ENCODE data around the gene BNIP1. TPM values are rescaled to one million over a fixed set of nuclear protein-coding genes. Genes with fewer than 3 reads are reported as not detected.
A peak's percentile ranks its signal among the peaks of the same experiment; 100 is the strongest.

BNIP1 gene
- total RNA-seq, 2 donors from 2014 or later, result 6.8 to 7.3 TPM

DNA sequence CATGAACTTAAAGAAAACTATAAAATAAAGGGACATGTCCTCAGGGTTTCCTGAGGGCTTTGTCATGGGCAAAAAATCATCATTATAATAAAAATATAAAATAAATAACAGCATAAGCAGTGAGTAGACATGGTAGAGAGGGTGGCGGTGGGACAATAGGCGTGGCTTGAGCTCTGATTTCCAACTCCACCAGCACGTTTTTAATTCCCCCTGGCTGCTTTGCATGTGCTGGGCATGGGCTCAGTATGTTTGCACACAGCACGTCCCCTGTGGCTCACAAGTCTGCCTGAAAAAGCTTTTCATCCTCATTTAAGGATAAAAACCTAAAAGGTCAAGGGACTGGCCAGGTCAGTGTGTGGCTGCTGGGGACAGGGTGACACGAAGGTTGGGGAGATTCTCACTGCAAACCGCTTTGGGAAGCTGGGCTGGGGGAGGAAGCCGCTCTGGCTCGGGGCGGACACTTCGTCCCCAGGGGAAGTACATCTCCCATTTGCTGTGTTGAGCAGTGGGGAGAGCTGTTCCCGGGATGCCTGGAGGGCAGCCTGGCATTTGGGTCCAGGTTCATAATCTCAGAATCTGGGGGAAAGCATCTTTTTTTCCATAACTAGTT lies 58.0 kb downstream of the BNIP1 start:
- no peaks in the 10 kb centered on the region for H3K4me1 ChIP-seq (ENCODE audit: control insufficient read depth, insufficient read depth, low read length)
- no peak overlapping the region for H3K9ac ChIP-seq (ENCODE audit: extremely low read depth, low read length, poor library complexity, severe bottlenecking)
- WGBS, 2 experiments (ENCODE audit: insufficient coverage in 1 of 2, insufficient read length in 1 of 2), result 40 to 45% methylated on average over 11 of the region's 11 CpGs
- Mint-ChIP-seq H3K4me1 (peaks cover 3% of the 10 kb centered on the region), H3K27me3 (ENCODE audit: insufficient read depth) (peaks cover 37% of the 10 kb centered on the region), H3K36me3 (ENCODE audit: low read depth) (no peaks in the 10 kb centered on the region), H3K9me3 (peaks cover 18% of the 10 kb centered on the region), H3K4me3 (no peak overlapping the region), H3K27ac (no peak overlapping the region)
- peaks cover 17% of the 10 kb centered on the region for H3K27me3 ChIP-seq (ENCODE audit: control insufficient read depth, insufficient read depth, low read length, poor library complexity, severe bottlenecking)
- no peaks in the 10 kb centered on the region for H3K36me3 ChIP-seq (ENCODE audit: control insufficient read depth, insufficient read depth, low read length)
- H3K27ac ChIP-seq (ENCODE audit: low read depth, low read length), result no peak overlapping the region
- H3K9me3 ChIP-seq (ENCODE audit: control insufficient read depth, low read length), result peaks cover 11% of the 10 kb centered on the region
- H3K4me3 ChIP-seq (ENCODE audit: low read length), result no peak overlapping the region
- no peak for DNase-seq
- TF ChIP-seq CTCF (conservative IDR thresholded peaks at IDR 0.05), result no peak

GRCh38 chr5:173204185-173204979 lies 60.1 kb downstream of the BNIP1 start:
- Mint-ChIP-seq H3K9me3 (peaks cover 14% of the 10 kb centered on the region), H3K27me3 (ENCODE audit: insufficient read depth) (peaks cover 51% of the 10 kb centered on the region)

GRCh38 chr5:173205916-173206315 lies 61.6 kb downstream of the BNIP1 start:
- H3K27ac Mint-ChIP-seq, result no peak overlapping the region

More at GRCh38 chr5:173204185-173204979, 60.1 kb downstream of the BNIP1 start:
- Mint-ChIP-seq H3K4me3 (no peak overlapping the region), H3K4me1 (peaks cover 3% of the 10 kb centered on the region), H3K27ac (no peak overlapping the region), H3K36me3 (ENCODE audit: low read depth) (no peaks in the 10 kb centered on the region)
- no peaks in the 10 kb centered on the region for H3K4me1 ChIP-seq (ENCODE audit: control insufficient read depth, insufficient read depth, low read length)
- WGBS, 2 experiments (ENCODE audit: insufficient coverage in 1 of 2, insufficient read length in 1 of 2), result 86 to 91% methylated on average over 2 to 6 of the region's 6 CpGs
- H3K27ac ChIP-seq (ENCODE audit: low read depth, low read length), result no peak overlapping the region
- H3K36me3 ChIP-seq (ENCODE audit: control insufficient read depth, insufficient read depth, low read length), result no peaks in the 10 kb centered on the region
- DNase-seq, result no peak
- H3K9me3 ChIP-seq (ENCODE audit: control insufficient read depth, low read length), result peaks cover 9% of the 10 kb centered on the region
- TF ChIP-seq CTCF (conservative IDR thresholded peaks at IDR 0.05), result peak; percentile 67
- H3K27me3 ChIP-seq (ENCODE audit: control insufficient read depth, insufficient read depth, low read length, poor library complexity, severe bottlenecking), result peaks cover 17% of the 10 kb centered on the region
- no peak overlapping the region for H3K9ac ChIP-seq (ENCODE audit: extremely low read depth, low read length, poor library complexity, severe bottlenecking)
- H3K4me3 ChIP-seq (ENCODE audit: low read length), result no peak overlapping the region

More at GRCh38 chr5:173205916-173206315, 61.6 kb downstream of the BNIP1 start:
- Mint-ChIP-seq H3K4me1 (peaks cover 3% of the 10 kb centered on the region), H3K27me3 (ENCODE audit: insufficient read depth) (peaks cover 55% of the 10 kb centered on the region), H3K9me3 (no peaks in the 10 kb centered on the region), H3K36me3 (ENCODE audit: low read depth) (no peaks in the 10 kb centered on the region), H3K4me3 (no peak overlapping the region)
- no peaks in the 10 kb centered on the region for H3K9me3 ChIP-seq (ENCODE audit: control insufficient read depth, low read length)
- H3K4me3 ChIP-seq (ENCODE audit: low read length), result no peak overlapping the region
- no peaks in the 10 kb centered on the region for H3K4me1 ChIP-seq (ENCODE audit: control insufficient read depth, insufficient read depth, low read length)
- WGBS, 2 experiments (ENCODE audit: insufficient coverage in 1 of 2, insufficient read length in 1 of 2), result 89 to 93% methylated on average over 6 of the region's 6 CpGs
- DNase-seq, result no peak
- no peak overlapping the region for H3K9ac ChIP-seq (ENCODE audit: extremely low read depth, low read length, poor library complexity, severe bottlenecking)
- TF ChIP-seq CTCF (conservative IDR thresholded peaks at IDR 0.05), result no peak
- no peak overlapping the region for H3K27ac ChIP-seq (ENCODE audit: low read depth, low read length)
- peaks cover 17% of the 10 kb centered on the region for H3K27me3 ChIP-seq (ENCODE audit: control insufficient read depth, insufficient read depth, low read length, poor library complexity, severe bottlenecking)
- H3K36me3 ChIP-seq (ENCODE audit: control insufficient read depth, insufficient read depth, low read length), result no peaks in the 10 kb centered on the region

Measured in endodermal cell (in vitro differentiated cells).